Measurements from ENCODE around the gene GARIN5B.

DNA sequence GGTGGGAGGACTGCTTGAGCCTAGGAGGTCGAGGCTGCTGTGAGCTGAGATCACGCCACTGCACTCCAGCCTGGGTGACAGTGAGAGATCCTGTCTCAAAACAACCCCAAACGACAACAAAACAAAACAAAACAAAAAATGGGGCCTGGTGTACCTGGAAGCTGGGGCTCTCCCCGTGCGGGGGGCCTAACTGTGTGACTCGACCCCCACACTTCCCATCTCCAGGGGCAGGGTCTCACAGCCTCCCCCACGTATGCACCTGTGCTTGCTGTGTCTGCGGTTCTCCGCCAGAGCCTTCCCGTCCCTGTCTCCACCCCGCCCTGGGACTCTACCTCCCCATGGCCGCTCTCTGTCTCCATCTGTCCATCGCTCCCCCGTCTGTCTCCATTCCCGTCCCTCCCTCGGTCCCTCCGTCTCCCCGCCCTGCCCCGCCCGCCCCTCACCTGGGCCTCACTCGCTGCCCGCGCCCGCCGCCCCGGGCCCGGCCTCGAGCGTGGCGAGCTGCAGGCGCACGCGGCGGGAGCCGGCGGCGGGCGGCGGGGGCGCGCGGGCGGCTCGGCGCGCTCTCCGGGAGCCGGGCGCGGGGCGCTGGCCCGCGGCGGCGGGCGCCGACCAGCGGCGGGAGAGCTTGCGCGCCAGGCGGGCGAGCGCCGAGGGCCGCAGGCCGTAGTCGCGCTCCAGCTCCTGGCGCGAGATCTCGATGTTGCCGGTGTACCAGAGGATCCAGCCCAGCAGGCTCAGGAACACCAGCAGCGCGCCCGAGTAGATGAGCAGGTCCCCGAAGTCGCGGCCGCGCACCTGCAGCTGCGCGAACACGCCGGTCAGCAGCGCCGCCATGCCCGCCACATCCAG, 20.4 kb upstream of the GARIN5B start:
- TF ChIP-seq HDGF (IDR thresholded peaks at IDR 0.05; ENCODE audit: borderline replicate concordance) (no peak), FOXK2 (IDR thresholded peaks at IDR 0.05) (no peak), FOXM1 (IDR thresholded peaks at IDR 0.05; ENCODE audit: borderline replicate concordance) (no peak), SP1 (IDR thresholded peaks at IDR 0.05) (no peak), LEF1 (IDR thresholded peaks at IDR 0.05; ENCODE audit: borderline replicate concordance) (no peak), SUZ12 (IDR thresholded peaks at IDR 0.05) (no peak), ZNF384 (IDR thresholded peaks at IDR 0.05) (no peak), BHLHE40 (IDR thresholded peaks at IDR 0.05; ENCODE audit: borderline replicate concordance) (no peak)
- TF ChIP-seq, protein P1, sequence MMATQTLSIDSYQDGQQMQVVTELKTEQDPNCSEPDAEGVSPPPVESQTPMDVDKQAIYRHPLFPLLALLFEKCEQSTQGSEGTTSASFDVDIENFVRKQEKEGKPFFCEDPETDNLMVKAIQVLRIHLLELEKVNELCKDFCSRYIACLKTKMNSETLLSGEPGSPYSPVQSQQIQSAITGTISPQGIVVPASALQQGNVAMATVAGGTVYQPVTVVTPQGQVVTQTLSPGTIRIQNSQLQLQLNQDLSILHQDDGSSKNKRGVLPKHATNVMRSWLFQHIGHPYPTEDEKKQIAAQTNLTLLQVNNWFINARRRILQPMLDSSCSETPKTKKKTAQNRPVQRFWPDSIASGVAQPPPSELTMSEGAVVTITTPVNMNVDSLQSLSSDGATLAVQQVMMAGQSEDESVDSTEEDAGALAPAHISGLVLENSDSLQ (IDR thresholded peaks at IDR 0.05): no peak

Measured in HEK293T (cell line).